ENCODE results near the gene PROKR1. TPM values are rescaled to one million over a fixed set of nuclear protein-coding genes. Genes with fewer than 3 reads are reported as not detected.
"Not testable (repeated sequence)": the region's sequence is repeated elsewhere in the genome, so short reads cannot be mapped to it uniquely, and the experiment has no call there.

PROKR1 gene
- total RNA-seq: under 1 TPM; 0.52 to 0.60 TPM

DNA sequence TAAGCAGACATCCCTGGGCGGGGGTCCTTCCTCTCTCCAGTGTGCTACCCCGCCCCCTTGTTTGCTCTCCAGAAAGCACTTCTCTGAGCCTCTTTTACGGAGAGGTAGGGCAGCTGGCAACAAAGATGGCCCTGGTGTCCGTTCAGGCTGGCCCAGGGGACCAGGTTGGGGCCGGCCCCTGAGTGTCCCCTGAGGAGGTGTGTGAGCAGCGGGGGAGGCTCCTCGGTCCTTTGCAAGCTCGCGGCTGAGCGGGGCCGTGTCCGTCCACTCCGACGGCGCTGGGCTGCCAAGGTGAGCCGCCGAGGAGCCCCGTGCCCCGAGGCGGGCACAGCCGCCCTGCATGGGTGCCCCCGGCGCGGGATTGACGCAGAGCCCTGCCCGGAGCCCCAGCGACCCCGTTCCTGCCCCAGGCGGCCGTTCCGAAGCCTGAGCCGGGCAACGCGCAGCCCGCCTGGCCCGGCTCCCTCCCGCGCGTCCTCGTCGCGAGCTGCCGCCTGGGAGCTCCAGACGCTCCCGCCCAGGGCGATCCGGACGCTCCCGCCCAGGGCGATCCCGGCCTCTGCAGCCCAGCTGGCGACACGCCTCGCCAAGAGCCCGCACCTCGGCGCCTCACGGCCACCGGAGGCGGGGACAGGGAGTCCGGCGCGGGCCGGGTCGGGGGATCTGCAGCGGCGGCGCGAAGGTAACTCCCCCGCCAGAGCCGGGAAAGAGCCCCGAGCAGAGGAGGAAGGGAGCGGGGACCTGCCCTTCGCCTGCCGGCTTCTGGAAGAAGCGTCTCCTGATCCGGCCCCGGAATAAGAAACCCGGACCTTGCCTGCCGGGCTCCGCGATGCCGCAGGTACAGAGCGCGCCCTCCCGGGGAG, at the start of gene PROKR1:
Gene PROKR1, plus strand, starts transcription at position 569 of the 863 bp plus-strand sequence. CDS start 2,243 bp downstream, outside the sequence.
- H3K36me3 Mint-ChIP-seq: peaks cover 5% of the 10 kb centered on the region
- H3K9me3 Mint-ChIP-seq: peaks cover 13% of the 10 kb centered on the region
- peak; percentile 39 for DNase-seq
- no peak within 1 kb of the TSS for H3K27ac Mint-ChIP-seq
- H3K4me3 Mint-ChIP-seq: peak within 1 kb of the TSS; percentile 62
- H3K4me1 Mint-ChIP-seq: peaks cover 11% of the 10 kb centered on the region
- H3K27me3 Mint-ChIP-seq: peaks cover 76% of the 10 kb centered on the region

DNA sequence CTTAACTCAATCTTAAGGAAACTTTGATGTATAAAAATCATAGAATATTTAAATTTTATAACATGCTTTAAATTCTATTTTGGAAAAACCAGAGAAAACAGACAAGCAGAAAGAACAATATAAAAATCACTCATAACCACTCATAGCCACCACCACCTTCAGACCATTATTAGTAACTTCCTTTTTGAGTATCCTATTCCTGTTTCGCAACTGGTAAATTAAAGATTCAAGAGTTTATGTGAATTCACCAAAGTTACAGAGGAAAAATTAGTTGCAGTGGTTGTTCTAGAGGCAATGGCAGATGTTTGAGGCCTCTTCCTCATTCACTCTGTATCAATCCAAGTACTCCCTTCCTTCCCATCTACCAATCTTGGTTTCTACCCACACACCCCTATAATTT, 49.3 kb upstream of the PROKR1 start:
- no peak overlapping the region for H3K27ac Mint-ChIP-seq
- no peaks in the 10 kb centered on the region for H3K36me3 Mint-ChIP-seq

GRCh38 chr2:68594674-68595492, 48.5 kb upstream of the PROKR1 start:
- H3K36me3 Mint-ChIP-seq: no peaks in the 10 kb centered on the region
- peaks cover 11% of the 10 kb centered on the region for H3K4me1 Mint-ChIP-seq
- H3K27ac Mint-ChIP-seq: no peak overlapping the region
- peaks cover 9% of the 10 kb centered on the region for H3K27me3 Mint-ChIP-seq
- H3K9me3 Mint-ChIP-seq: peaks cover 9% of the 10 kb centered on the region
- no peak overlapping the region for H3K4me3 Mint-ChIP-seq
- DNase-seq: peak; percentile 33

More for the DNA sequence above, 49.3 kb upstream of the PROKR1 start:
- no peak overlapping the region for H3K4me3 Mint-ChIP-seq
- DNase-seq: no peak
- peaks cover 9% of the 10 kb centered on the region for H3K27me3 Mint-ChIP-seq
- H3K4me1 Mint-ChIP-seq: peaks cover 11% of the 10 kb centered on the region
- peaks cover under 1% of the 10 kb centered on the region for H3K9me3 Mint-ChIP-seq

DNA sequence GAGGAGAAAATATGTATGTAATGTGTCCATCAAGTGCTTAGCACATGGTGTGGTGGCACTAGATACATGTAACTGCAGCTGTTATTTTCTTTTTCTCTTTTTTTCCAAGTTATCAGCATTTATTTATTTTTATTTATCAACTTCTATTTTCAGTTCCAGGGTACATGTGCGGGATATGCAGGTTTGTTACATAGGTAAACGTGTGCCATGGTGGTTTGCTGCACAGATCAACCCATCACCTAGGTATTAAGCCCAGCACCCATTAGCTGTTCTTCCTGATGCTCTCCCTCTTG, 47.9 kb upstream of the PROKR1 start:
- not testable (repeated sequence) for H3K36me3 Mint-ChIP-seq, H3K27ac Mint-ChIP-seq, DNase-seq, H3K27me3 Mint-ChIP-seq, H3K4me3 Mint-ChIP-seq
- Mint-ChIP-seq H3K4me1 (peaks cover 11% of the 10 kb centered on the region), H3K9me3 (peaks cover 14% of the 10 kb centered on the region)

- H3K4me1 Mint-ChIP-seq, H3K27ac Mint-ChIP-seq, H3K4me3 Mint-ChIP-seq, DNase-seq, H3K36me3 Mint-ChIP-seq, H3K27me3 Mint-ChIP-seq: not testable (repeated sequence)
- H3K9me3 Mint-ChIP-seq: peaks cover 31% of the 10 kb centered on the region
Measured at GRCh38 chr2:68600495-68600894, 42.9 kb upstream of the PROKR1 start.

- no peak overlapping the region for H3K4me3 Mint-ChIP-seq
- peaks cover 31% of the 10 kb centered on the region for H3K9me3 Mint-ChIP-seq
- no peak overlapping the region for H3K27ac Mint-ChIP-seq
- no peak for DNase-seq
- no peaks in the 10 kb centered on the region for H3K4me1 Mint-ChIP-seq
- H3K36me3 Mint-ChIP-seq: no peaks in the 10 kb centered on the region
- H3K27me3 Mint-ChIP-seq: peaks cover 1% of the 10 kb centered on the region
Measured at GRCh38 chr2:68603059-68603458, 40.3 kb upstream of the PROKR1 start.

- peaks cover 30% of the 10 kb centered on the region for H3K9me3 Mint-ChIP-seq
- no peaks in the 10 kb centered on the region for H3K4me1 Mint-ChIP-seq
- no peak overlapping the region for H3K4me3 Mint-ChIP-seq
- no peak for DNase-seq
- H3K27ac Mint-ChIP-seq: no peak overlapping the region
- H3K36me3 Mint-ChIP-seq: no peaks in the 10 kb centered on the region
- no peaks in the 10 kb centered on the region for H3K27me3 Mint-ChIP-seq
Measured at GRCh38 chr2:68604077-68604476, 39.3 kb upstream of the PROKR1 start.

DNA sequence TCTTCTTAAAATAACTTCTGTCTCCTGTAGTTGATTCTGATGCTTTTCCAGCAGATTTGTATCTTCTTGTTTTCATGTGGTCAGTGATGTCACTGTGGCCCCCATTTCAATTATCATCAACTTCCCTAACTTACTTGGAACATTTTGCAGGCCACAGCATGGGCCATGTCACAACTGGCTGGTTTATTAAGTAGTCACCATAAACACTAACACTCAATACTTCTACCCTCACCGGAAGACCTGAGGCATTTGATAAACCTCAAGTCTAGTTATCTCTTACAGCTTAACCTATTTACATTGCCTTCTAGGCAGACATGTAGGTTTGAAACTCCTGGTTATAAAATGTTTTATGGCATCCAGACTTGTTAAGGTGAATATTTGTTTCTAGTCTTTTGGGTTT, 37.4 kb upstream of the PROKR1 start:
- Mint-ChIP-seq H3K4me1 (no peaks in the 10 kb centered on the region), H3K27me3 (no peaks in the 10 kb centered on the region), H3K27ac (no peak overlapping the region), H3K4me3 (no peak overlapping the region), H3K9me3 (peaks cover 21% of the 10 kb centered on the region), H3K36me3 (peaks cover 5% of the 10 kb centered on the region)
- no peak for DNase-seq

DNA sequence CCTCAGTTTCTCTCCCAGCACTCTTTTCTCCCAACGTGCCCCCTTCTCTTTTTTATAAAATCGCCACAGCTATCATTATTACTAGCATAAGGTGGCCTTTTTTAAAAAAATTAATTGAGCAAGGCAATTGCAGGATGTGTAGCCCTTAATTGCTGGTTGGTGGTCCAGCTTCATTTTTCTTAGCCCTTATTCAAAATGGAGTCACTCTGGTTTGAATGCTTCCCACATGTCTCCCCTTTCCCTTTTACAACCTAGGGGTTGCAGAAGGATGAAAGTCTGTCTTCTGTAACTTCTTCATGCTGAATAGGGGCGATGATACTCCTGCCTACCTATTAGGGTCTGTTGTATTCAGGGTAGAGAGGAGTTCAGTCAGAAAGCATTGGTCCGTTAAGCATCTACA, 36.6 kb upstream of the PROKR1 start:
- DNase-seq: no peak
- no peak overlapping the region for H3K27ac Mint-ChIP-seq
- no peaks in the 10 kb centered on the region for H3K4me1 Mint-ChIP-seq
- H3K36me3 Mint-ChIP-seq: peaks cover 6% of the 10 kb centered on the region
- H3K9me3 Mint-ChIP-seq: peaks cover 22% of the 10 kb centered on the region
- H3K27me3 Mint-ChIP-seq: no peaks in the 10 kb centered on the region
- H3K4me3 Mint-ChIP-seq: no peak overlapping the region

- H3K27ac Mint-ChIP-seq: no peak overlapping the region
- peaks cover 11% of the 10 kb centered on the region for H3K36me3 Mint-ChIP-seq
- no peak overlapping the region for H3K4me3 Mint-ChIP-seq
- H3K9me3 Mint-ChIP-seq: peaks cover 20% of the 10 kb centered on the region
- H3K27me3 Mint-ChIP-seq: no peaks in the 10 kb centered on the region
- DNase-seq: no peak
- no peaks in the 10 kb centered on the region for H3K4me1 Mint-ChIP-seq
Measured at GRCh38 chr2:68607837-68608236, 35.5 kb upstream of the PROKR1 start.

DNA sequence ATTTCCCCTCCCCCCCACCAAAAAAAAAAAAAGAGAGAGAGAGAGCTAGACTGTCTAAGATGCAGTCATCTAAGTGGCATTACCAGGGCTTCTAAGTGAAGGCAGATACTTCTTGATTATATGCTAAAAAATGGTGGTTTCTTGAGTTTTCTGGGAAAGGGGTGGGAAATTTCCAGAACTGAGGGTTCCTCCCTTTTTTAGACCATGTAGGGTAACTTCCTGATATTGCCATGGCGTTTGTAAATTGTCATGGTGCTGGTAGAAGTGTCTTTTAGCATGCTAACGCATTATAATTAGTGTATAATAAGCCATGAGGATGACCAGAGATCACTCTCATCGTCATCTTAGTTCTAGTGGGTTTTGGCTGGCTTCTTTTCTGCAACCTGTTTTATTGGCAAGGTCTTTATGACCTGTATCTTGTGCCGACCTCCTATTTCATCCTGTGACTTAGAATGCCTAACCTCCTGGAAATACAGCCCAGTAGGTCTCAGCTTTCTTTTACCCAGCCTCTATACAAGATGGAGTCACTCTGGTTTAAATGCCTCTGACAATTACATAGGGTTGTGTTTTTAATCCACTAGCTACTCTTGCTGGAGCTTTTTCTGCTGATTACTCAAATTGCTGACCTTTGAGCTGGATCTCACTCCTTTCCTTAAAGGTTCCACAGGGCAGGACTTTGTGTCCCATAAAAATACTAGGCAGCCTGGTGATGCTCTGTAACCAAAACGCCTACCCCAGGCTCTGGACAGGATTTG, 30.4 kb upstream of the PROKR1 start:
- Mint-ChIP-seq H3K4me3 (no peak overlapping the region), H3K27ac (no peak overlapping the region), H3K9me3 (peaks cover 14% of the 10 kb centered on the region), H3K27me3 (no peaks in the 10 kb centered on the region), H3K36me3 (peaks cover 14% of the 10 kb centered on the region), H3K4me1 (no peaks in the 10 kb centered on the region)
- DNase-seq: no peak

GRCh38 chr2:68620772-68621171, 22.6 kb upstream of the PROKR1 start:
- H3K4me3 Mint-ChIP-seq: no peak overlapping the region
- H3K36me3 Mint-ChIP-seq: peaks cover 8% of the 10 kb centered on the region
- no peak overlapping the region for H3K27ac Mint-ChIP-seq
- no peak for DNase-seq
- no peaks in the 10 kb centered on the region for H3K27me3 Mint-ChIP-seq
- H3K4me1 Mint-ChIP-seq: no peaks in the 10 kb centered on the region
- H3K9me3 Mint-ChIP-seq: peaks cover 10% of the 10 kb centered on the region

DNA sequence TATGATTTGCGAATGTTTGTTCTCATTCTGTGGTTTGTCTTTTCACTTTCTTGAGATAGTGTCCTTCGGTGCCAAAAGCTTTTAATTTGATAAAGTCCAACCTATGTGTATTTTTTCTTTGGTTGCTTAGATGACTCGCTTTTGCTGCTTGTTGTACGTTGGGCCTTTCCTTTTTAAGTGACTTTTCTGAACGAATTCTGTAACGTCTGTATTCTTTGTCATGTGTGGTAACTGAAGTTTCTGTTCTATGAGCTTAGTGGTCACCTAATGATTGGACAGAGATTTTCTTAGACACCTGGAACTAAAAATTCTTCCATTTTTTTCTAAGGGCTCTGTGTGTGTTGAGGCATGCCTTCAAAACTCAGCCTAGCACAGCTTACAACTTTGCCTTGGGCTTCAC, 19.6 kb upstream of the PROKR1 start:
- Mint-ChIP-seq H3K9me3 (peaks cover 8% of the 10 kb centered on the region), H3K36me3 (peaks cover 4% of the 10 kb centered on the region), H3K4me3 (no peak overlapping the region), H3K4me1 (no peaks in the 10 kb centered on the region), H3K27ac (no peak overlapping the region), H3K27me3 (no peaks in the 10 kb centered on the region)
- DNase-seq: no peak

GRCh38 chr2:68627615-68628014, 15.8 kb upstream of the PROKR1 start:
- no peak overlapping the region for H3K4me3 Mint-ChIP-seq
- no peaks in the 10 kb centered on the region for H3K4me1 Mint-ChIP-seq
- H3K27ac Mint-ChIP-seq: no peak overlapping the region
- DNase-seq: no peak
- H3K9me3 Mint-ChIP-seq: peaks cover 1% of the 10 kb centered on the region
- H3K36me3 Mint-ChIP-seq: peaks cover 4% of the 10 kb centered on the region
- no peaks in the 10 kb centered on the region for H3K27me3 Mint-ChIP-seq

DNA sequence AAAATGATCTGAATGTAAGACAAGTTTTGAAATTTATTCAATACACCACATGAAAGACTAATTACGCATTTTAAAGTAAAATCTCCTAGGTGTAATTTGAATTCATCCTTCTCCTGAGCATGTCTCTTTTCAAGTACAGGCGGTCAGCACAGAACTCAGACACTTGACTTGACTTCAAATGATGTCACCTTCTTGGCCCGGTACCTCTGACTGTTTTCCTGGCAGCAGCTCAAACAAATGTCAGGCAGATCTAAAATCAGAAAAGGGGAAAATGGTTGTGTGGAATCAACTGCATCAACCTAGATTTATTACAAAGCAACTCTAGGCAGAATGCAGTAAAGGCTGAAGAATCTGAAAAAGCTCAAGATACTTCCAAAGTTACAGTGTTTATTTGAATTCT, 11.4 kb upstream of the PROKR1 start:
- no peak for DNase-seq
- H3K36me3 Mint-ChIP-seq: peaks cover 4% of the 10 kb centered on the region
- no peaks in the 10 kb centered on the region for H3K27me3 Mint-ChIP-seq
- no peak overlapping the region for H3K27ac Mint-ChIP-seq
- H3K9me3 Mint-ChIP-seq: peaks cover 1% of the 10 kb centered on the region
- no peaks in the 10 kb centered on the region for H3K4me1 Mint-ChIP-seq
- H3K4me3 Mint-ChIP-seq: no peak overlapping the region

Measured in activated naive CD8-positive, alpha-beta T cell treated with anti-CD3 and anti-CD28 coated beads for 36 hours (primary cell).